GM12891 (cell line): Measurements from ENCODE around the gene ZIC5.

Source experiments
- POLR2A ChIP-seq: IDR thresholded peaks from 2 replicates; pipeline ENCODE4 v1.6.1; 2011; ENCODE audit warnings: low read depth, low read length, control low read depth
- SPI1 ChIP-seq: IDR thresholded peaks from 2 replicates; pipeline ENCODE4 v1.6.1; 2011; ENCODE audit warnings: low read depth, low read length, control low read depth

DNA sequence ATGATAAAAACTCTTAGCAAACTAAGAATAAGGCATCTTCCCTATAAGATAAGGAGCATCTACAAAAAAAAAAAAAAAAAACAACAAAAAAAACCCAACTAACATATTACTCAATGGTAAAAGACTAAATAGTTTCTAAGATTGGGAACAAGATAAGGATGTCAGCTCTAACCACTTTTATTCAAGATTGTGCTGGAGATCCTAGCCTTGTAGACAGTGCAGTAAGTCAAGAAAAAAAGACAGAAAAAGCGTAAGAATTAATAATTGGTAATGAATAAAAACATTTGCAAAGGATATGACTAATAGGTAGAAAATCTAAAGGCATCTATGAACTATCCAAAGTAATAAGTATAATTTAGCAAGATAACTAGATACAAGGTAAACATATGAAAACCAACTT lies 43.1 kb upstream of the ZIC5 start:
- TF ChIP-seq POLR2A, result no peak
- TF ChIP-seq SPI1, result no peak
